Trophoblast cell (in vitro differentiated cells and primary cell): ENCODE measurements around the gene GPR137B.

Experiments used
- DNase-seq, 2 donors: peaks; one replicate each; pipeline ENCODE4 v3.0.0-alpha.2; 2016
- H2AFZ ChIP-seq: 2 replicates; pipeline ENCODE4 v1.6.1; 2013; ENCODE audit warnings: low read length, moderate library complexity, mild to moderate bottlenecking; ENCODE audit not compliant: insufficient read depth, poor library complexity
- H2AK5ac ChIP-seq: 2 replicates; pipeline ENCODE4 v1.6.1; 2013; ENCODE audit warnings: mild to moderate bottlenecking, low read length
- H2BK120ac ChIP-seq: 2 replicates; pipeline ENCODE4 v1.6.1; 2013; ENCODE audit warnings: low read length, mild to moderate bottlenecking, moderate library complexity; ENCODE audit not compliant: insufficient read depth, poor library complexity
- H2BK12ac ChIP-seq: 2 replicates; pipeline ENCODE4 v1.6.1; 2013; ENCODE audit warnings: mild to moderate bottlenecking, low read length, moderate library complexity
- H2BK5ac ChIP-seq: 2 replicates; pipeline ENCODE4 v1.6.1; 2013; ENCODE audit warnings: low read length, low read depth, moderate library complexity, mild to moderate bottlenecking; ENCODE audit not compliant: poor library complexity
- H3K14ac ChIP-seq: 2 replicates; pipeline ENCODE4 v1.6.1; 2013; ENCODE audit warnings: mild to moderate bottlenecking, low read length
- H3K18ac ChIP-seq: 2 replicates; pipeline ENCODE4 v1.6.1; 2013; ENCODE audit warnings: mild to moderate bottlenecking, low read length
- H3K23ac ChIP-seq: 2 replicates; pipeline ENCODE4 v1.6.1; 2013; ENCODE audit warnings: low read length
- H3K27ac ChIP-seq: 2 replicates; pipeline ENCODE4 v1.5.1; 2013; ENCODE audit warnings: low read depth, mild to moderate bottlenecking, inconsistent platforms, low read length, moderate library complexity
- H3K27me3 ChIP-seq: 2 replicates; pipeline ENCODE4 v1.6.1; 2013; ENCODE audit warnings: inconsistent platforms, mild to moderate bottlenecking, low read length, moderate library complexity; ENCODE audit not compliant: insufficient read depth
- H3K36me3 ChIP-seq, 2 experiments: 1 replicate in 1 of 2; 2 replicates in 1 of 2; pipeline ENCODE4 v1.6.1; 2013; ENCODE audit warnings: low read length in 2 of 2, mild to moderate bottlenecking in 2 of 2, moderate library complexity in 1 of 2; ENCODE audit not compliant: insufficient read depth in 2 of 2, control insufficient read depth in 1 of 2
- H3K4ac ChIP-seq: 2 replicates; pipeline ENCODE4 v1.6.1; 2013; ENCODE audit warnings: low read depth, mild to moderate bottlenecking, low read length, moderate library complexity
- H3K4me1 ChIP-seq, 2 experiments: 1 replicate in 1 of 2; 2 replicates in 1 of 2; pipeline ENCODE4 v1.6.1; 2013; ENCODE audit warnings: low read length in 2 of 2, mild to moderate bottlenecking in 2 of 2, moderate library complexity in 1 of 2; ENCODE audit not compliant: insufficient read depth in 2 of 2, control insufficient read depth in 1 of 2
- H3K4me2 ChIP-seq: 2 replicates; pipeline ENCODE4 v1.6.1; 2013; ENCODE audit warnings: inconsistent platforms, mild to moderate bottlenecking, low read length, moderate library complexity
- H3K4me3 ChIP-seq: 2 replicates; pipeline ENCODE4 v1.5.1; 2013; ENCODE audit warnings: mild to moderate bottlenecking, low read depth, low read length, inconsistent platforms
- H3K79me1 ChIP-seq: one replicate; pipeline ENCODE4 v1.6.1; 2013; ENCODE audit warnings: low read length
- H3K79me2 ChIP-seq: 2 replicates; pipeline ENCODE4 v1.6.1; 2013; ENCODE audit warnings: low read length, mild to moderate bottlenecking; ENCODE audit not compliant: control insufficient read depth, insufficient read depth, poor library complexity
- H3K9ac ChIP-seq: 2 replicates; pipeline ENCODE4 v1.6.1; 2013; ENCODE audit warnings: mild to moderate bottlenecking, low read length
- H3K9me3 ChIP-seq: 2 replicates; pipeline ENCODE4 v1.6.1; 2013; ENCODE audit warnings: low read depth, mild to moderate bottlenecking, control low read depth, inconsistent platforms, low read length; ENCODE audit not compliant: insufficient read depth
- H4K12ac ChIP-seq: 2 replicates; pipeline ENCODE4 v1.6.1; 2013; ENCODE audit warnings: low read depth, mild to moderate bottlenecking, low read length, moderate library complexity
- H4K8ac ChIP-seq: 2 replicates; pipeline ENCODE4 v1.6.1; 2013; ENCODE audit warnings: low read depth, mild to moderate bottlenecking, low read length, moderate library complexity
- H4K91ac ChIP-seq: one replicate; pipeline ENCODE4 v1.6.1; 2013; ENCODE audit warnings: low read depth, mild to moderate bottlenecking, low read length, moderate library complexity
- WGBS: extraction: QIAGEN DNeasy Blood & Tissue Kit; methylation state at CpG from one replicate; pipeline ENCODE4 v1.1.7; 2013; ENCODE audit warnings: missing lambda C conversion rate; ENCODE audit not compliant: insufficient read length, insufficient coverage; ENCODE audit errors: extremely low coverage; 5-methylcytosine and 5-hydroxymethylcytosine counted together

Gene GPR137B

DNA sequence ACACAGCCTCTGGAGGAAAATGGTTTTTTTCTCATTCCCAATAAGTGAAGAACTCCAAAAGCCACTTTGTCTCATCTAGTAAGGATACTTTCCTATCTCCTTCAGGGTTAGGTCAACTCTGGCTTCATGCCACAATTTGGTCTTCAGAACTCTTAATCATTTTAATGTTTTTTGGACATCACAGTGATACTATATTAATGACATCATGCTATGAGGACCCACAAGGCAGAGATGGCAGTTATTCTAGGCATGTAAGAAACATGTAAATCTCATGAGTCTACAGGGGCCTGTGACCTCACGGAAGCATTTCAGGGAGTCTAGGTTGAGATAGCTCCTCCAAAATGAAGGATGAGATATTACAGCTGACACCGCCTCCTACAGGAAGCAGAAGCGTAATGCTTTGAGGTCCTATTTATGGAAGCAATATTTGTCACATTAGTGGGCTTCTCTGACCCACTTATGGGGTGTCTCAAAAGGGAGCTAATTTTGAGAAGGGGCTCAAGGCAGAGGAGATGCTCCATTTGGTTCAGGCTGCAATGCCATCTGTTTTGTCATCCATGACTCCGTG lies 5.0 kb upstream of the GPR137B start:
- Histone ChIP-seq H4K12ac (no peak overlapping the region), H4K91ac (no peak overlapping the region), H2BK120ac (no peak overlapping the region), H3K4me1 (peaks cover 3 to 4% of the 10 kb centered on the region in 2 experiments), H3K9me3 (no peaks in the 10 kb centered on the region), H3K36me3 (no peaks in the 10 kb centered on the region), H3K4me3 (no peak overlapping the region), H3K4me2 (no peak overlapping the region), H2BK12ac (no peak overlapping the region), H2BK5ac (no peak overlapping the region), H3K27me3 (no peaks in the 10 kb centered on the region), H3K4ac (no peak overlapping the region), H3K79me2 (no peaks in the 10 kb centered on the region), H3K9ac (no peak overlapping the region), H3K79me1 (peaks cover under 1% of the 10 kb centered on the region), H3K14ac (no peak overlapping the region), H2AK5ac (no peak overlapping the region), H3K18ac (no peak overlapping the region), H4K8ac (no peak overlapping the region), H3K27ac (no peak overlapping the region), H3K23ac (no peak overlapping the region), H2AFZ (no peak overlapping the region)
- no CpG with 5 or more reads among the region's 4 CpGs for WGBS
- DNase-seq = no peak

DNA sequence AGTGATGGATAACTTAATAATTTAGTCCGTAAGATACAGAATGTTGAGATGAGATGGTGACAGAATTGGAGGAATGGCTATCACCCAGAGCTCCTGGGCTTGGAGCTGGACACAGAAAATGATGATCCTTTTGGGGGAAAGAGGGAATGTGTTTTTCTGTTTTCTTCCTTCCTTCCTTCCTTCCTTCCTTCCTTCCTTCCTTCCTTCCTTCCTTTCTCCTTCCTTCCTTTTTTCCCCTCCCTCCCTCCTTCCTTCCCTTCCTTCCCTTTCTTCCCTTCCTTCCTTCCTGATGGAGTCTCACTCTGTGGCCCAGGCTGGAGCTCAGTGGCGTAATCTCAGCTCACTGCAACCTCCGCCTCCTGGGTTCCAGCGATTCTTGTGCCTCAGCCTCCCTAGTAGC lies 2.8 kb upstream of the GPR137B start:
- no peak overlapping the region for H2BK120ac ChIP-seq
- no CpG with 5 or more reads among the region's 4 CpGs for WGBS
- H3K14ac ChIP-seq = no peak overlapping the region
- no peak overlapping the region for H4K91ac ChIP-seq
- H3K4me2 ChIP-seq = no peak overlapping the region
- no peak overlapping the region for H2AK5ac ChIP-seq
- no peaks in the 10 kb centered on the region for H3K79me2 ChIP-seq
- H3K9ac ChIP-seq = no peak overlapping the region
- no peaks in the 10 kb centered on the region for H3K9me3 ChIP-seq
- no peaks in the 10 kb centered on the region for H3K36me3 ChIP-seq
- no peak overlapping the region for H3K27ac ChIP-seq
- H3K4me3 ChIP-seq = no peak overlapping the region
- H4K8ac ChIP-seq = no peak overlapping the region
- no peak overlapping the region for H2AFZ ChIP-seq
- no peak overlapping the region for H2BK12ac ChIP-seq
- no peak overlapping the region for H3K23ac ChIP-seq
- no peak overlapping the region for H2BK5ac ChIP-seq
- H3K4ac ChIP-seq = no peak overlapping the region
- no peak for DNase-seq
- H3K79me1 ChIP-seq = peaks cover 4% of the 10 kb centered on the region
- H4K12ac ChIP-seq = no peak overlapping the region
- peaks cover 3 to 10% of the 10 kb centered on the region in 2 experiments for H3K4me1 ChIP-seq
- no peaks in the 10 kb centered on the region for H3K27me3 ChIP-seq
- H3K18ac ChIP-seq = no peak overlapping the region

DNA sequence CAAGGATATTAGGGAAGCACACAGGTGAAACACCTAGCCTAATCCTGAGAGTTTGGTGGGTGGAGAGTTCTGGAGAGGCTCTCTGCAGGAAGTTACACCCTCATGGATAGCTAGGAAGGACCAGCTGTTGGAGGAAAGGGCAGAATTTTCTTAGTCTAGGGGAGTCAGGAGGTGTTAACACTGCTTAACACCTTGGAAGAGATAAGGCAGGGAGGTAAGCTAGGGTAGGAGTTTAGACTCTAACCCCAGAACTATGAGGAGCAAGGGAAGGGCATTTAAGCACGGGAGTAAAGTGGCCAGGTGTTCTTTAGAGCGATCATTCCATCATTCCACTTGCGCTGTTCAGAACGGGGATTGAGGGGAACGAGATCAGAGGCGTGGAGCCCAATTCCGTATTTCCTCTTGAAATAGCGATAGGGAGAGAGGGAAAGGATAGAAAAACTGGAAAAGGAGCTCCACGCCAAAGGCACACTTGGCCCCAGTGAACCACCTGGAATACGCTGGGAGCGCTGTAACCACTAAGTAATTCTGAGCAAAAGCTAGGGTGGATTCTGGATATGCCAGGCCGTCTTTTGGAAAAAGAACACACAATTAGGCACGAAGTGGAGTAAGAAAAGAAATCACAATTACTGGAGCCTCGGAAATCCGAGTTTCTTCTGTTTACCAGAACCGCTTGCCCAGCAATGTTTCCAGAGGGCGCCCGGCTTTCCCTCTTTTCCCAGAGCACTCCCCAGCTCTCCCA lies 1.5 kb upstream of the GPR137B start:
- Histone ChIP-seq H3K14ac (no peak overlapping the region), H3K27me3 (no peaks in the 10 kb centered on the region), H2AK5ac (no peak overlapping the region), H4K12ac (no peak overlapping the region), H3K9me3 (no peaks in the 10 kb centered on the region), H3K18ac (no peak overlapping the region), H3K4ac (no peak overlapping the region), H3K23ac (no peak overlapping the region), H2BK12ac (no peak overlapping the region), H3K9ac (no peak overlapping the region), H3K4me2 (peak overlapping the region; percentile 71), H3K4me1 (peaks cover 8 to 10% of the 10 kb centered on the region in 2 experiments), H3K79me2 (no peaks in the 10 kb centered on the region), H2BK120ac (no peak overlapping the region), H2BK5ac (no peak overlapping the region), H3K4me3 (no peak overlapping the region), H3K27ac (no peak overlapping the region), H3K79me1 (peaks cover 4% of the 10 kb centered on the region), H4K91ac (no peak overlapping the region), H2AFZ (peak overlapping the region; percentile 43), H4K8ac (no peak overlapping the region), H3K36me3 (no peaks in the 10 kb centered on the region)
- no CpG with 5 or more reads among the region's 18 CpGs for WGBS
- peak in 1 of 2 donors; percentile 29 for DNase-seq

DNA sequence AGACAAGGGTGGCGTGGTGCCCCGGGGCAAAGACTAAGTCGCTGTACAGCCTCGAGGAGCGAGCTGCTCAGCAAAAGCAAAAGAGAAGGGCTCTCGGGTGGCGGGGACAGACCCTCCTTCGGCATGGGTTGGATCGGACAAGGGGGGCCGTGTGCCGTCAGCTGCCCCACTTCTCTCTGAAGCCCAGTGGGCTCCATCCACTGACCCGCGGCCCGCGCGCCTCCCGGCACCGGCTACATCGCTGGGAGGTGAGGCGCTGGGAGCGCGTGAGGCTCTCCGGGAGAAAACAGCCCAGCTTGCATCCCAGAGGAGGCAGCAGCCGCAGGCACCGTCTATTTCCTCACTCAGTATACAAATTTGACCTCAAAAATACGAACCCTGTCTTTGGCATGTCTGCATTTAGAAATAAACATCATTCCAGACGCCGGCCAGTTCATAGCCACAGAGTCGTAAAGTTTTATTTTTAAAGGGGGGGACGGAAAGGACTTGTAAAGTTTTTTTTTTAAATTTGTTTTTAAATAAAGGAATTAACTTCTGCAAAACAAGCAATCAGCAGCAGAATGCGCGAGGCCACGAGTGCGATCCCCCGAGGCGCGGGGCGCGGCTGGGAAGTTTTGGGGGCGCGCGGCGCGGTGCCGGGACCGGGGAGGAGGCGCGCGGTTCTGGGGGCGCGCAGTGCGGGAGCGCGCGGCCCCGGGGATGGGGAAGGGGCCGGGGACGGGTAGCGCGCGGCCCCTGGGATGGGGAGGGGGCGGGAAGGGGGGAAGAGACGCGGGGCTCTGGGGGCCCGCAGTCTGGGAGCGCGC lies 689 bp upstream of the GPR137B start:
- peaks cover 8 to 10% of the 10 kb centered on the region in 2 experiments for H3K4me1 ChIP-seq
- H3K9ac ChIP-seq = no peak overlapping the region
- H3K14ac ChIP-seq = peak overlapping the region; percentile 17
- no peak overlapping the region for H3K23ac ChIP-seq
- no peak overlapping the region for H3K18ac ChIP-seq
- H3K79me2 ChIP-seq = no peaks in the 10 kb centered on the region
- peak overlapping the region; percentile 65 for H2BK12ac ChIP-seq
- no CpG with 5 or more reads among the region's 67 CpGs for WGBS
- no peak overlapping the region for H2AK5ac ChIP-seq
- peak overlapping the region; percentile 80 for H2AFZ ChIP-seq
- no peak overlapping the region for H4K91ac ChIP-seq
- peak overlapping the region; percentile 62 for H2BK120ac ChIP-seq
- H3K9me3 ChIP-seq = no peaks in the 10 kb centered on the region
- peak overlapping the region; percentile 64 for H4K8ac ChIP-seq
- H3K4ac ChIP-seq = no peak overlapping the region
- no peak overlapping the region for H2BK5ac ChIP-seq
- no peaks in the 10 kb centered on the region for H3K27me3 ChIP-seq
- H3K4me3 ChIP-seq = peak overlapping the region; percentile 72
- peak overlapping the region; percentile 71 for H3K4me2 ChIP-seq
- H3K36me3 ChIP-seq = no peaks in the 10 kb centered on the region
- DNase-seq = peak; percentile 55
- no peak overlapping the region for H3K27ac ChIP-seq
- peak overlapping the region; percentile 51 for H4K12ac ChIP-seq
- peaks cover 4% of the 10 kb centered on the region for H3K79me1 ChIP-seq
